ENCODE results near the gene SMIM43.
"Not testable (repeated sequence)": the region's sequence is repeated elsewhere in the genome, so short reads cannot be mapped to it uniquely, and the experiment has no call there.

SMIM43 gene

DNA sequence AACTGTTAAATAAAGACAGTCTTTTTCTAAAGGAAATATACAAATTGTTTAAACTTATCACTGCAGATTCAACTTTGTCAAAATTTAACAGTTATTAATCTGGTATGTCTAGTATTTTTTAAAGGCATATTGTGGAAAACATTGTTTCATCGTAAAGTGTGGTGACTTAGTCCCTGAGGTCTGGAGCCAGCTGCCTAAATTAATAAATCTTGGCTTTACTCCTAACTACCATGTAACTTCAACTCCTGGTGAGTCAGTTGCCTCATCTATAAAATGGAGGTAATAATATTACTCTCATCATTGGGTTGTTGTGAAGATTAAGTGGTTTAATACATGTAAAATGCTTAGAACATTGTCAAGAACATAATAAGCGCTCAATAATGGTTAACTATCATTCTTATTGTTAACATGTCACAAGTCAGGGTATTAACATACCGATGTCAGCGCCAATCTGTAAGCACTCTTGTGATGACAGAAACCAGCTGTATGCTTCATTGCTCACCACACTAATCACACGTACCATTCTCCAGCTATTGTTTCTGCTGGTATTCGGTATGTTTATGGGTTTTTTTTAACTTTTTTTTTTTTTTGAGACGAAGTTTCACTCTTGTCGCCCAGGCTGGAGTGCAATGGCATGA is 14.1 kb upstream of the SMIM43 start:
- DNase-seq, result no peak

GRCh38 chr4:121777625-121778024 is 12.7 kb upstream of the SMIM43 start:
- no peak for DNase-seq

- DNase-seq, result no peak
These were observed 11.8 kb upstream of the SMIM43 start for GRCh38 chr4:121776610-121777401.

GRCh38 chr4:121773883-121774282 is 8.9 kb upstream of the SMIM43 start:
- DNase-seq, result no peak

DNA sequence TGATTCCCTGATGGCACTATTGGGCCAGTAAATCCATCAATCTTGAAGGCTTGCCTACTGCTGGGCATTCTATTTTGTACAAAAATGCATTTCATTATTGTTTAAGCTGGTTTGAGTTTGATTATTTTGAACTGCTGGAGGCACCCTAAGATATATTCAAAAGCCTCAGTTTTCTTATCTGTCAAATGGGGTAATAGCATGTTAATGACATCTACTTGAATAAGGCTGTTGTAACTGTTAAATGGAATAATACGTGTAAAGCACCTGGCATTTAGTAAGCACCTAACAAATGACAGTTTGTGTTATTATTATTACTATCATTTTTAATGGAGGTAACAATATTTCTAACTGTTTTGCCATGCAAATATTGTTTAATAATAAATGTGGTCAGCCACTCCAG is 6.9 kb upstream of the SMIM43 start:
- DNase-seq, result no peak

GRCh38 chr4:121769341-121769740 is 4.4 kb upstream of the SMIM43 start:
- DNase-seq, result no peak

GRCh38 chr4:121767166-121767565 is 2.2 kb upstream of the SMIM43 start:
- DNase-seq, result no peak

GRCh38 chr4:121765971-121766538 is 1.1 kb upstream of the SMIM43 start:
- DNase-seq, result no peak

GRCh38 chr4:121765368-121765705 is 373 bp upstream of the SMIM43 start:
- no peak for DNase-seq

- no peak for DNase-seq
These were observed 662 bp downstream of the SMIM43 start for GRCh38 chr4:121764303-121764701.

DNA sequence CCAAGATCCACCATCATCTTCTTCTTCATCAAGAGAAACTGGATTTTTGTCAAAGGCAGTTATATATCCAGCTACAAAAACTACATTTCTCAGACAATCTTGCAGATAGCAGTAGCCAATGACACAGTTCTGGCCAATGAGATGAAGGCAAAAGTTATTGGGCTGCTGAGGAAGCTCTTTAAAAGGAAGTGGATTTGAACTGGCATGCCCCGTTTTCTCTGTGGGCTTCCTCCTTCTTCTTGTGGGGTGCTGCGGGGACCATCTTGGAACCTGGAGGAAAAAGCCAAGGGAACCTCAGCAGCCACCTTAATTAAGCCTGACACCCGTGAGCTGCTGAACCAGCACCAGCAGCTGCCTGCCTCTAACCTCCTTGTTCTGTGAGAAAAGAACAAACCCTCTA is 4.8 kb downstream of the SMIM43 start:
- no peak for DNase-seq

GRCh38 chr4:121758925-121759568 is 5.9 kb downstream of the SMIM43 start:
- DNase-seq, result no peak

GRCh38 chr4:121752142-121752541 is 12.8 kb downstream of the SMIM43 start:
- DNase-seq, result not testable (repeated sequence)

DNA sequence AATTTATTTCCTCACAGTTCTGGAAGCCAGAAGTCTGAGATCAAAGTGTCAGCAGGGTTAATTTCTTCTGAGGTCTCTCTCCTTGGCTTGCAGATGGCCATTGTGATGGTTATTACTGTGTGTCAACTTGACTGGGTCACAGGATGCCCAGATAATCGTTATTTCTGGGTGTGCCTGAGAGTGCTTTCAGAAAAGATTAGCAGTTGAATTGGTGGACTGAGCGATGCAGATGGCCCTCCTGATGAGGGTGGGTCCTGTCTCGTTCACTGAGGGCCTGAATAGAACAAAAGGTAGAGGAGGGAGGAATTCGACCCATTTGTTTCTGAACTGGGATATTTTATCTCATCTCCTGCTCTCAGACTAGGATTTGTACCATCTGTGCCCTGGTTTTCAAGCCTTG is 15.7 kb downstream of the SMIM43 start:
- no peak for DNase-seq

GRCh38 chr4:121742794-121743193 is 22.2 kb downstream of the SMIM43 start:
- DNase-seq, result no peak

DNA sequence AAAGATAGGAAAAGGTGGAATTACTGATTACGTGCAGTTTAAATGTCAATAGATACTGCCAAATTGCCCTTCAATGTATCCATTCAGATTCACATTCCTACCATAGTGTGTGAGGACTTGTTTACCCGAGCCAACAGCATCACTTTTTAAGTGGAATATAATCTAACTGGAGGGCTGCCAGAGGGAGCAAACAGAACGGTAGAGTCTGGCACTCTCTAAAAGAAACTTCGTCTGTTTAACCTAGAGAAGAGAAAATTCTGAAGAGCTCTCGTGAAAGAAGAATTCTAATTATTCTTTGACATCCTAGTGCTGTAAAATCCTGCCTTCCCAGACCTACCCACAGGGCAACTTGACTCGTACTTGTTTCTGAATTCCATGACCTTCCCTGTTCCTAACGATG is 23.2 kb downstream of the SMIM43 start:
- DNase-seq, result no peak

DNA sequence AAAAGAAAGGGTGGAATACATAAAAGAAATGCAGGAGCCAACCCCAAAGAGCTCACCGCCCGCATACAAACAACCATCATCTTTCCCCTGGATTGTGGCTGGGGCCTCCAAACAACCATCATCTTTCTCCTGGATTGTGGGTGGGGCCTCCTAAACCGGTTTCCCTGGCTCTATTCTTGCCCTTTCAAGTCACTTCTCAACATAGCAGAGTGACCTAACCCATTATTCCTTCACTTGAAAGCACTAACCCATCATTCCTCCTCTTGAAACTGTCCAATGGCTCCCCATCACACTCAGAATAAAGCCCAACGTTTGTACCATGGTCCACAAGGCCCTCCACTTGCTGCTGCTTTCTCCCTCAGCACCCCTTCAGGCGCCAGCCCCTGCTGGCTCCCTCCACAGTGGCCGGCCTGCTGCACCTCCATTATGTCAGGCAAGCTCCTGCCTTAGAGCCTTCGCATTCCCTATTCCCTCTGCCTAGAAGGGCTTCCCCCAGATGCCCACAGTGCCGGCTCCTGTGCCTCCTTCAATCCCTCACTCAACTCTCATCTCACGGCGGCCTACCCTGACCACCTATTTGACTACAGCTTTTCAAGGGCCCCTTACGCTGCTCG is 24.1 kb downstream of the SMIM43 start:
- DNase-seq, result no peak

DNA sequence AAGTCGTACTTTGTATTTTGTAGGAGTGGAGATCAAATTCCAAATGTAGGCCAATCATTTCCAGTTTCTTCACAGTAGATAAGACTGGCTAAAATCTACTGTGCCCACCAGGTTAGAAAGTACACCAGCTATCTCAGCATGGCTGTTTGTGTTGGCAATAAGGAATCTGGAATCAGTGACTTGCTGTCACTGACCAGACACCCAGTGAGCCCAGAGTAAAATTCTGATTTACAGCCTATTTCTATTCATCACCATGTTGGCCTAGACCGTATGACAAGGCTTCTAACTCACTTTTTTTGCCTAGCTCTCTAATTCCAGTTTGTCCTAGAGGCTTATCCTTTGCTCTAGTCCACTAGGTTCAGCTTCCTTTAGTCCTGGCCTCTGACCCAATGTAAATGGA is 25.4 kb downstream of the SMIM43 start:
- no peak for DNase-seq

DNA sequence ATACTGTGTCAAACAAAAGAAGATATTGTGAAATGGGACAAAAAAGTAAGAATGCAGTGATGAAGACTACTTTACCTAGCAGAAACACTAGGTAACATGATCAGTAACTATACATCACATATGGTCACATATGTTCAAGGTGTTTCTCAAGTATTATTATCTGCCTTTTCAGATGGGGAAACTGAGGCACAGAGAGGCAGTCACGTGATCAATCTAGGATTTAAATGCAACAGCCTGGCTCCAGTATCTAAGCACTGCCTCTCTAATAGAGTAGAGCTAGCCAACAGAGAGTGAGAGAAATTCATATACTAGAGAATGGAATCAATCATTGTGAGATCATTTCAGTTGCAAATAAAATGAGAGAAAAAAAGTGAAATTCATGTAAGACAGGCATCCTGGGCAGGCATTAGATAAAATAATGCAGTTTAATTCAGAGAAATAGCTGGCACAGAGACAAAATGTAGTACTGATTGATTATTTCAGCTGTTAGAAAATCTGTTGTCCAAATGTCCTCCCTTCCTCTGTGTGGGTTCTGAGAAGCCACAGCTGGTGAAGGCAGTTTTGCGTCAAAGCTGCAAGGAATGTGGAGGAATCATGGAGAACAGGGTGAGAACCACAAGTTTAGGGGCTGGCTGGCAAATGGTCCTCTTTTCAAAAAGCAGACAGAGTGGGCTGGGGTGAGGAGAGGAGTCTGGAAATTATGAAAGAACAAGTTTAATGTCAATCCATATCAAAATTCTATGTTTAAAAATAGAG is 26.0 kb downstream of the SMIM43 start:
- no peak for DNase-seq

DNA sequence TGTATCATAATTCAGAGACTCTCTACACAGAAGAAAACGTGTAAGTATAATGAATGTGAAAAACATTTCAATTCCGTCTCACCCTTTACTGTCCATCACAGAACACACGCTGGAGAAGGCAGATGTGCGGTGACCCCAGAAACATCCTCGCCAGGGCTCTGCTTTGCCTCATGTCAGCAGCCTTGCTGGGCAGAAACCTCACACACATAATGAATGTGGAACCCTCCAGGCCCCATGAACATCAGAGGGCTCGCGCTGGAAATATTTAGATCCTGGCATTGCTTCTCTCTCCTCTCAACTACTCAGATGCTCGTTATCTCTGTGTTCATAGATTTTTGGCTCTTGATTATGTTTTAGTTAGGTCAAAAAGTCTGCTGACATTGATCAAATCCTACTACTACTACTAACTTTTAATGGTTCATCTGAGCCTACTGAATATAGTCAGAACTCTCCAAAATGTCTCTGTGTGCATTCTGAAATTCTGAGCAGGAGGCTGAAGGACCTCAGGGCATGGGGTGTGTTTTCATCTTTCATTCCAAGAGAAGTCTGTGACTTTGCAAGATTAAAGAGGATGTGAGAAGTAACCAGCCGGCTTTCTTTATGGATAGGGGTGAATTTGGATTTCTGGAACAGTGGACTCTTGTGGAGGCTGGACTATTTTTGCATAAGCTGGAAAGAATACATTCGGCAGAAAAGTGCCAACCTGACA is 27.0 kb downstream of the SMIM43 start:
- no peak for DNase-seq

DNA sequence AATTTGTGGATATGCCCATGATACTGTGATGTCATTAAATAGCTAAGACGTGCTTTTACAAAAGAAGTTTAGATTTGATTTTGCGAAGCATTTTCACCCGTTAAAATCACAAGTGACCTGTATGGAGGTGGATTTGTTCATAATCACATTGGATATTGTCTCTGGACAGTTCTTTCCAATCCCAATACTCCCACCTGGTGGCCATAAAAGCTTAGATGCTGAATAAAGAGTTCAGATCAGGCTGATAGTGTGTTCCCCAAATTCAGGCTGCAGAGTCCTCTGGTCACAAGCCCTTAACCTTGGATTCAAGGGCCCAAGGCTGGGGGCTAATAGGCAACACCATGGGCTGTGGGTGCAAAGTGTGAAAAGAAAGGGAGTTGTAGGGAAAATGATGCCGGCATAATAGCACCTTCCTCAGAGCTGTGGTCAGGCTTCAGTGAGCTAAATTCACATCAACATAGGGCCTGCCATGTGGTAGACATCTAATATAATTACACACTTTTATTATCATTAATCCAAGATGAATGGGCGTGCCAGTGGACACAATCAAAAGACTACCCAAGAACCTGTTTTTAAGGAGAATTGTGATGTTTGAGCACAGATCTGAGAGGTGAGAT is 28.1 kb downstream of the SMIM43 start:
- no peak for DNase-seq

DNA sequence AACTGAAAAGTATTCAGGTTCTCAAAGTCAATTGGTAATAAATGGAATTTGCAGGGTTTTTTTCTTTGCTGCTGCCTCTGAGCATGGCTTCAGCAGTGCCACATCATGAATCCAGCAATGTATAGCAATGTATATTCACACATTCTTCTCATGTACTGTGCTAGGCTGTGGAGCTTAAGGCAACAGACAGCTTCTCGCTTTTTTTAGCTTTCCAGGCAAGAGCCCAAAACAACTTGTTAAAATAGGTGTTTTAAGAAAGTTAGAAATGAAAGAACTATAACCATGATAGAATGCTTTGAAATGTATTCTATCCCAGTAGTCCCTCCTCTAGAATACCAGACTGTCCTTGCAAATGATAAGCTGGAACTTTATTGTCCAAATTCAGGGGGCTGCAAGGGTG is 30.4 kb downstream of the SMIM43 start:
- DNase-seq, result no peak

Measured in stimulated activated CD4-positive, alpha-beta T cell treated with anti-CD3 and anti-CD28 coated beads, Interleukin-12 subunit alpha, Interleukin-12 subunit beta, amount 100 ng/mL, for 4 hours (primary cell).